NB4 (cell line): ENCODE results near the gene GPR3.

Experiments
- MYC ChIP-seq: IDR thresholded peaks from 2 replicates; pipeline ENCODE4 v1.6.1; 2011; ENCODE audit warnings: low read depth, low read length
- POLR2A ChIP-seq: IDR thresholded peaks from 2 replicates; pipeline ENCODE4 v1.6.1; 2011; ENCODE audit warnings: mild to moderate bottlenecking; ENCODE audit not compliant: insufficient read length; ENCODE audit errors: extremely low read depth
- TF ChIP-seq, protein P1 (sequence below): IDR thresholded peaks from one replicate; pipeline ENCODE4 v1.5.1; 2012; ENCODE audit warnings: low read depth, low read length

DNA sequence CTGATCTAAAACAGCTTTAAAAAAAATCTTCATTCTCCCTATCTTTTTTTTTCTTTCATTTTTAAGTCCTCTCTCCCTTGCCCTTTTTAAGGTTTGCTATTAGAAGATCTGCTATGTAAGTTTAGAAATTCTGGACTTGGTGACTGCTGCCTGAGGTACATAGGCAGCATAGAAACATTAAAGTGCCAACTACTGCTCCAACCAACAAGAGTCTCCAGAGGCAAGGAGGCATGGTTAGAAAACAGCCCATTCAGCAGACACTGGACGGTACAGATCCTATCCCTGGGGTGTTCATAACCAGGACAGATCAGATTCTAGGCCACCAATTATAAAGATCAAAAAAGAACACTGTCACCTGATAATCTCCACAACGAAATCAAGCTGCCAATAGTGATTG is 36.6 kb downstream of the GPR3 start:
- TF ChIP-seq, protein P1, sequence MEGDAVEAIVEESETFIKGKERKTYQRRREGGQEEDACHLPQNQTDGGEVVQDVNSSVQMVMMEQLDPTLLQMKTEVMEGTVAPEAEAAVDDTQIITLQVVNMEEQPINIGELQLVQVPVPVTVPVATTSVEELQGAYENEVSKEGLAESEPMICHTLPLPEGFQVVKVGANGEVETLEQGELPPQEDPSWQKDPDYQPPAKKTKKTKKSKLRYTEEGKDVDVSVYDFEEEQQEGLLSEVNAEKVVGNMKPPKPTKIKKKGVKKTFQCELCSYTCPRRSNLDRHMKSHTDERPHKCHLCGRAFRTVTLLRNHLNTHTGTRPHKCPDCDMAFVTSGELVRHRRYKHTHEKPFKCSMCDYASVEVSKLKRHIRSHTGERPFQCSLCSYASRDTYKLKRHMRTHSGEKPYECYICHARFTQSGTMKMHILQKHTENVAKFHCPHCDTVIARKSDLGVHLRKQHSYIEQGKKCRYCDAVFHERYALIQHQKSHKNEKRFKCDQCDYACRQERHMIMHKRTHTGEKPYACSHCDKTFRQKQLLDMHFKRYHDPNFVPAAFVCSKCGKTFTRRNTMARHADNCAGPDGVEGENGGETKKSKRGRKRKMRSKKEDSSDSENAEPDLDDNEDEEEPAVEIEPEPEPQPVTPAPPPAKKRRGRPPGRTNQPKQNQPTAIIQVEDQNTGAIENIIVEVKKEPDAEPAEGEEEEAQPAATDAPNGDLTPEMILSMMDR, result no peak
- TF ChIP-seq POLR2A, result no peak
- no peak for TF ChIP-seq MYC
